Pulmonary artery endothelial cell (primary cell): Measurements from ENCODE around the gene DCUN1D2. TPM values are rescaled to one million over a fixed set of nuclear protein-coding genes. Genes with fewer than 3 reads are reported as not detected.
"Not testable (repeated sequence)": the region's sequence is repeated elsewhere in the genome, so short reads cannot be mapped to it uniquely, and the experiment has no call there.

Experiments used
- DNase-seq: peaks from one replicate; pipeline ENCODE4 v3.0.0-alpha.2; 2011; ENCODE audit warnings: low read depth, low spot score
- total RNA-seq: library from RNA; depleted of rRNA; stranded (reverse); fragments of >200 nt; gene quantifications from 2 replicates; pipeline ENCODE4 v1.2.3, GENCODE V29; 2014

Gene DCUN1D2
- total RNA-seq, 1 donor from 2014 or later = 7.7 TPM

GRCh38 chr13:113465300-113465699 lies 25.2 kb downstream of the DCUN1D2 start:
- DNase-seq = no peak

GRCh38 chr13:113464476-113464875 lies 26.0 kb downstream of the DCUN1D2 start:
- DNase-seq = no peak

- DNase-seq = no peak
These were observed 29.3 kb downstream of the DCUN1D2 start for GRCh38 chr13:113461022-113461751.

GRCh38 chr13:113460599-113460998 lies 29.9 kb downstream of the DCUN1D2 start:
- DNase-seq = no peak

- DNase-seq = no peak
These were observed 30.4 kb downstream of the DCUN1D2 start for GRCh38 chr13:113460064-113460555.

- no peak for DNase-seq
These were observed 32.1 kb downstream of the DCUN1D2 start for GRCh38 chr13:113458253-113459065.

- DNase-seq = no peak
These were observed 33.0 kb downstream of the DCUN1D2 start for GRCh38 chr13:113457510-113457909.

GRCh38 chr13:113456116-113456702 lies 34.3 kb downstream of the DCUN1D2 start:
- no peak for DNase-seq

GRCh38 chr13:113455384-113455783 lies 35.1 kb downstream of the DCUN1D2 start:
- DNase-seq = no peak

GRCh38 chr13:113454936-113455335 lies 35.6 kb downstream of the DCUN1D2 start:
- no peak for DNase-seq

- DNase-seq = no peak
These were observed 37.3 kb downstream of the DCUN1D2 start, which contains the start of gene ADPRHL1 for GRCh38 chr13:113452942-113453901. Gene ADPRHL1, minus strand, starts transcription at chr13:113453488. Its CDS starts 51 bp downstream, at chr13:113453437.

GRCh38 chr13:113452466-113452865 lies 38.0 kb downstream of the DCUN1D2 start:
- DNase-seq = no peak

- no peak for DNase-seq
These were observed 38.5 kb downstream of the DCUN1D2 start for GRCh38 chr13:113451951-113452421.

- not testable (repeated sequence) for DNase-seq
These were observed 39.5 kb downstream of the DCUN1D2 start for GRCh38 chr13:113450861-113451620.

GRCh38 chr13:113450348-113450744 lies 40.2 kb downstream of the DCUN1D2 start:
- DNase-seq = not testable (repeated sequence)

- DNase-seq = no peak
These were observed 40.7 kb downstream of the DCUN1D2 start for GRCh38 chr13:113449693-113450347.

- DNase-seq = peak; percentile 67
These were observed 41.4 kb downstream of the DCUN1D2 start for GRCh38 chr13:113448885-113449692.

- DNase-seq = no peak
These were observed 42.0 kb downstream of the DCUN1D2 start for GRCh38 chr13:113448545-113448884.

- no peak for DNase-seq
These were observed 42.9 kb downstream of the DCUN1D2 start for GRCh38 chr13:113447596-113447995.
